ENCODE data around the gene ZDHHC5. TPM values are rescaled to one million over a fixed set of nuclear protein-coding genes. Genes with fewer than 3 reads are reported as not detected.

Gene ZDHHC5
- total and polyA plus RNA-seq, 2 of the 13 experiments (the other 11 are each of a cell fraction or from before 2014, with no cell fraction given): 26.6 to 34.0 TPM

DNA sequence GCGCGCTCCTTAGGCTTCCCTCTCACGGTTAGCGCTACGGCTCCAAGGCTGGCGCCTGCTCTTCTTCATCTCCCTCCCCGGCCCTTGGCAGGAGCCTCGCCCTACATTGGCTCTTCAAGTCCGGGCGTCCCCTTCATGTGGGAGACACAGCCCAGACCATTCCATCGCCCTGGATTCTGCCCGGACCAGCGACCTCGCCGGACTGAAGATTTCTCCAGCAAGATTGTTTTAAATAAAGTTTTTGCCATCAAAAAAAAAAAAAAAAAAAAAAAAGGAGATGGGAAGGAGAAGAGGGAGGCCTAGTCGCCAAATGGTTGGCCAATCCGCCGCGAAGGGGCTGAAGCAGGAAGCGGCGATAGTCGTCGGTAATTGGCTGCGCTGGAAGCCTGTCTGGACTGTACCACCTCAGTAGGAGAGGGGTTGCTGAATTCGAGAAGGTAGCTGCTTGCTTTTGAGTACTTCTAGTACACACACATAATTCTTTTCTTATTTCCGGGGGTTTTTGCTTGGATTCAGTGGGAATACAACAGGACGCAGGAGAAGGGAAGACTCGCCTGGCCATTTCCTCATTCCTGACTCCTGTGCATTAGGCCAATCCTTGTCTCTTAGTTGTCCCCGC is 688 bp upstream of the ZDHHC5 start (continued):
- peak; percentile 100 for TF ChIP-seq ZNF362 (CRISPR knock-in tag; IDR thresholded peaks at IDR 0.05; ENCODE audit: borderline replicate concordance)
- peak; percentile 100 for TF ChIP-seq ZBTB40 (IDR thresholded peaks at IDR 0.05)
- peak; percentile 100 for TF ChIP-seq ZBTB40 (CRISPR knock-in tag; IDR thresholded peaks at IDR 0.05)
- peak; percentile 83 for TF ChIP-seq CREM (IDR thresholded peaks at IDR 0.05)
- no peak for TF ChIP-seq CREM (CRISPR knock-in tag; IDR thresholded peaks at IDR 0.05)
- TF ChIP-seq YEATS4 (CRISPR knock-in tag; IDR thresholded peaks at IDR 0.05; ENCODE audit: borderline replicate concordance): peak; percentile 49
- TF ChIP-seq FOXK2 (IDR thresholded peaks at IDR 0.05): peak; percentile 98
- no peak for TF ChIP-seq ZNF619 (CRISPR knock-in tag; IDR thresholded peaks at IDR 0.05)
- TF ChIP-seq RELA (CRISPR knock-in tag; IDR thresholded peaks at IDR 0.05): no peak
- TF ChIP-seq ATF7 (IDR thresholded peaks at IDR 0.05): peak; percentile 83
- TF ChIP-seq ATF7 (CRISPR knock-in tag; IDR thresholded peaks at IDR 0.05): no peak
- no peak for TF ChIP-seq PLRG1 (conservative IDR thresholded peaks at IDR 0.05)
- no peak for TF ChIP-seq IRF1 (CRISPR knock-in tag; IDR thresholded peaks at IDR 0.05; ENCODE audit: low read depth)
- TF ChIP-seq ZSCAN22 (CRISPR knock-in tag; IDR thresholded peaks at IDR 0.05): no peak
- TF ChIP-seq, protein P1, sequence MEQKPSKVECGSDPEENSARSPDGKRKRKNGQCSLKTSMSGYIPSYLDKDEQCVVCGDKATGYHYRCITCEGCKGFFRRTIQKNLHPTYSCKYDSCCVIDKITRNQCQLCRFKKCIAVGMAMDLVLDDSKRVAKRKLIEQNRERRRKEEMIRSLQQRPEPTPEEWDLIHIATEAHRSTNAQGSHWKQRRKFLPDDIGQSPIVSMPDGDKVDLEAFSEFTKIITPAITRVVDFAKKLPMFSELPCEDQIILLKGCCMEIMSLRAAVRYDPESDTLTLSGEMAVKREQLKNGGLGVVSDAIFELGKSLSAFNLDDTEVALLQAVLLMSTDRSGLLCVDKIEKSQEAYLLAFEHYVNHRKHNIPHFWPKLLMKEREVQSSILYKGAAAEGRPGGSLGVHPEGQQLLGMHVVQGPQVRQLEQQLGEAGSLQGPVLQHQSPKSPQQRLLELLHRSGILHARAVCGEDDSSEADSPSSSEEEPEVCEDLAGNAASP (CRISPR knock-in tag; IDR thresholded peaks at IDR 0.05; ENCODE audit: borderline replicate concordance): 0 out of 2 replicates have a peak, but pooled peaks have one; percentile 14
- peak in 1 of 2 experiments; percentile 55; a peak in 2 of 4 replicates for TF ChIP-seq POLR2A (IDR thresholded peaks at IDR 0.05; ENCODE audit: insufficient read depth in 1 of 2, low read depth in 2 of 2, low read length in 2 of 2)
- 0 out of 2 replicates have a peak, but pooled peaks have one; percentile 7 for TF ChIP-seq ZNF235 (CRISPR knock-in tag; IDR thresholded peaks at IDR 0.05; ENCODE audit: borderline replicate concordance)
- peak; percentile 50 for TF ChIP-seq XRCC5 (optimal IDR thresholded peaks at IDR 0.05; ENCODE audit: low read length)
